ENCODE data around the gene GAK. TPM values are rescaled to one million over a fixed set of nuclear protein-coding genes. Genes with fewer than 3 reads are reported as not detected.
"Not testable (repeated sequence)": the region's sequence is repeated elsewhere in the genome, so short reads cannot be mapped to it uniquely, and the experiment has no call there.

GAK gene
- total RNA-seq, 1 donor from 2014 or later = 19.8 TPM

- H3K36me3 ChIP-seq (ENCODE audit: control insufficient read depth in 3 of 3, insufficient read depth in 3 of 3, low read length in 3 of 3) = not testable (repeated sequence)
Observed at GRCh38 chr4:806979-807378, 125.1 kb downstream of the GAK start.

DNA sequence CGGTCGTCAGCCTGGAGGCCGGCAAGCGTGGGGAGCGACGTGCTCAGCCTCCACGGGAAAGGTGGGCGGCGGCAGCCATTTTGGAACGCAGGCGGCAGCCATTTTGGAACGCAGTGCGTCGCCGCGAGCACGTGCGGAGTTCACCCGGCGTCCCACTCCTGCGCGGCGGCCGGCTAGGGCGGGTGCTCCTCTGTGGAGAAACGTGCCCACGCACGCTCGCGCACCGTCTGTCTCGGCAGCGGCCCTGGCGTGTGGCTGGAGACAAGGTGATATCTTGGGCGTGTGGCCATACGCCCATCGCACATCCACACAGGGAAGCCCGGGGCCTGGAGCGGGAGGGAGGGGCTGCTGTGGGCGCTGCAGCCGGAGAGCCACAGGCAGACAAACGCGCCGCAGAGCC, 127.3 kb downstream of the GAK start:
- no peaks in the 10 kb centered on the region for H3K36me3 ChIP-seq (ENCODE audit: control insufficient read depth in 3 of 3, insufficient read depth in 3 of 3, low read length in 3 of 3)
- H3K27me3 ChIP-seq (ENCODE audit: control insufficient read depth in 3 of 3, insufficient read depth in 3 of 3, low read length in 3 of 3) = peaks cover 13 to 19% (median 17%) of the 10 kb centered on the region in 3 donors

More at GRCh38 chr4:806979-807378, 125.1 kb downstream of the GAK start:
- H3K9ac ChIP-seq (ENCODE audit: low read depth in 1 of 3, low read length in 3 of 3); H3K4me1 ChIP-seq (ENCODE audit: control insufficient read depth in 3 of 3, insufficient read depth in 3 of 3, low read length in 3 of 3); H3K27ac ChIP-seq (ENCODE audit: low read depth, low read length); H3K9me3 ChIP-seq (ENCODE audit: control insufficient read depth in 3 of 3, low read length in 3 of 3); H3K4me3 ChIP-seq (ENCODE audit: low read length in 3 of 3): not testable (repeated sequence)
- peaks cover 16 to 25% (median 17%) of the 10 kb centered on the region in 3 donors for H3K27me3 ChIP-seq (ENCODE audit: control insufficient read depth in 3 of 3, insufficient read depth in 3 of 3, low read length in 3 of 3)

GRCh38 chr4:803884-804283, 128.2 kb downstream of the GAK start:
- Histone ChIP-seq H3K9ac (ENCODE audit: low read depth in 1 of 3, low read length in 3 of 3) (no peak overlapping the region), H3K27ac (ENCODE audit: low read depth, low read length) (no peak overlapping the region), H3K27me3 (ENCODE audit: control insufficient read depth in 3 of 3, insufficient read depth in 3 of 3, low read length in 3 of 3) (peaks cover 13 to 19% (median 17%) of the 10 kb centered on the region in 3 donors), H3K9me3 (ENCODE audit: control insufficient read depth in 3 of 3, low read length in 3 of 3) (peaks cover 0 to 4% (median 4%) of the 10 kb centered on the region in 3 donors), H3K4me3 (ENCODE audit: low read length in 3 of 3) (no peak overlapping the region), H3K4me1 (ENCODE audit: control insufficient read depth in 3 of 3, insufficient read depth in 3 of 3, low read length in 3 of 3) (no peaks in the 10 kb centered on the region), H3K36me3 (ENCODE audit: control insufficient read depth in 3 of 3, insufficient read depth in 3 of 3, low read length in 3 of 3) (no peaks in the 10 kb centered on the region)

More for the DNA sequence above, 127.3 kb downstream of the GAK start:
- Histone ChIP-seq H3K4me3 (ENCODE audit: low read length in 3 of 3) (no peak overlapping the region), H3K9ac (ENCODE audit: low read depth in 1 of 3, low read length in 3 of 3) (no peak overlapping the region), H3K4me1 (ENCODE audit: control insufficient read depth in 3 of 3, insufficient read depth in 3 of 3, low read length in 3 of 3) (no peaks in the 10 kb centered on the region), H3K9me3 (ENCODE audit: control insufficient read depth in 3 of 3, low read length in 3 of 3) (peaks cover 0 to 4% (median 4%) of the 10 kb centered on the region in 3 donors), H3K27ac (ENCODE audit: low read depth, low read length) (no peak overlapping the region)

DNA sequence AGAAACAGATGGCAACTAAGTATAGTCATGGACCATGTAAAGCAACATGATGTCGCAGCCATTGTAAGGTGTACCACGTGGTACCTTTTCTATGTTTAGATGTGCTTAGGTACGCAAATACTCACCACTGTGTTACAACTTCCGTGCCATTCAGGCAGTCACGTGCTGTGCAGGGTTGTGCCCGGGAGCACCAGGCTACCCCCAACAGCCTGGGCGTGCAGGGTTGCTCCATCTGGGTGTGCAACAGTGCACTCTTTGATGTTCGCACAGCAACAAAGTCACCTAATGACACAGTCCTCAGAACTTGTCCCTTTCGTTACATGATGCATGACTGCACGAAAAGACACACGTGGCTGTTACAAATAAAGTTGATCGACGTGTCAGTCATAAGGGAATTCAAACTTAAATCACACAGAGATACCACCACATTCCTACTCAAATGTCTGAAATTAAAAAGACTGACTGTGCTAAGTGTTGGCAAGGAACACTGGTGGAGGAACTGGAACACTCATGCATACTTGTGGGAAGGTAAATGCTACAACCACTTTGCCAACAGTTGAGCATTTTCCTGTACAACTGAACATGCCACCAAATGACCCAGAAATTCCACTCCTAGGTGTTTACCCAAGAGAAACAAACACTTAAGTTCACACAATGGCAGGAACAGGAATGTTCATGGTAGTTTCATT, 130.5 kb downstream of the GAK start:
- Histone ChIP-seq H3K9me3 (ENCODE audit: control insufficient read depth in 3 of 3, low read length in 3 of 3) (peaks cover 0 to 4% (median 4%) of the 10 kb centered on the region in 3 donors), H3K9ac (ENCODE audit: low read depth in 1 of 3, low read length in 3 of 3) (no peak overlapping the region), H3K36me3 (ENCODE audit: control insufficient read depth in 3 of 3, insufficient read depth in 3 of 3, low read length in 3 of 3) (no peaks in the 10 kb centered on the region), H3K4me1 (ENCODE audit: control insufficient read depth in 3 of 3, insufficient read depth in 3 of 3, low read length in 3 of 3) (no peaks in the 10 kb centered on the region), H3K27ac (ENCODE audit: low read depth, low read length) (no peak overlapping the region), H3K27me3 (ENCODE audit: control insufficient read depth in 3 of 3, insufficient read depth in 3 of 3, low read length in 3 of 3) (peaks cover 18 to 26% (median 20%) of the 10 kb centered on the region in 3 donors), H3K4me3 (ENCODE audit: low read length in 3 of 3) (no peak overlapping the region)

Other genes with a start within 250 kb of the GAK start
- 4.2 TPM for gene SLC49A3, start 243.2 kb downstream of the GAK start, total RNA-seq
- 23.0 TPM for gene PCGF3, start 226.5 kb downstream of the GAK start, total RNA-seq
- not detected for gene CPLX1, start 106.2 kb downstream of the GAK start, total RNA-seq
- gene TMEM175, start 144 bp upstream of the GAK start, total RNA-seq = 18.3 TPM
- gene DGKQ, start 41.3 kb upstream of the GAK start, total RNA-seq = 2.1 TPM
- 1.0 TPM for gene IDUA, start 54.7 kb upstream of the GAK start, total RNA-seq
- not detected for gene SLC26A1, start 61.1 kb upstream of the GAK start, total RNA-seq
- 54.3 TPM for gene FGFRL1, start 79.3 kb upstream of the GAK start, total RNA-seq
- 3.7 TPM for gene RNF212, start 181.2 kb upstream of the GAK start, total RNA-seq
- 29.2 TPM for gene SPON2, start 240.3 kb upstream of the GAK start, total RNA-seq